KMS-11 (cell line): ENCODE data around the gene ARL16.
"Not testable (repeated sequence)": the region's sequence is repeated elsewhere in the genome, so short reads cannot be mapped to it uniquely, and the experiment has no call there.

Experiments used
- H2AFZ ChIP-seq: fragments of 200-600 bp; sonication (generic); 2 replicates; pipeline ENCODE4 v1.6.1; 2016; ENCODE audit warnings: antibody characterized with exemption, mixed run types, low read depth
- H3K27ac ChIP-seq: fragments of 200-600 bp; sonication (generic); 2 replicates; pipeline ENCODE4 v1.6.1; 2016; ENCODE audit warnings: mild to moderate bottlenecking, mixed run types
- H3K27me3 ChIP-seq: fragments of 200-600 bp; sonication (generic); 2 replicates; pipeline ENCODE4 v1.6.1; 2017; ENCODE audit warnings: mild to moderate bottlenecking, low read depth, mixed run types, moderate library complexity; ENCODE audit not compliant: insufficient read depth
- H3K36me3 ChIP-seq: fragments of 200-600 bp; sonication (generic); 2 replicates; pipeline ENCODE4 v1.6.1; 2017; ENCODE audit warnings: mild to moderate bottlenecking, mixed run types; ENCODE audit not compliant: insufficient read depth
- H3K4me1 ChIP-seq: fragments of 200-600 bp; sonication (generic); 2 replicates; pipeline ENCODE4 v1.6.1; 2016; ENCODE audit warnings: mild to moderate bottlenecking, low read depth, mixed run types; ENCODE audit not compliant: poor library complexity, severe bottlenecking
- H3K4me2 ChIP-seq: fragments of 200-600 bp; sonication (generic); 2 replicates; pipeline ENCODE4 v1.7.0; 2016; ENCODE audit warnings: mild to moderate bottlenecking, mixed run types
- H3K4me3 ChIP-seq: fragments of 200-600 bp; sonication (generic); IDR thresholded peaks from 2 replicates; pipeline ENCODE4 v1.6.1; 2017; ENCODE audit warnings: low read depth, low read length, mixed read lengths; ENCODE audit not compliant: insufficient read depth
- H3K79me2 ChIP-seq: fragments of 200-600 bp; sonication (generic); 2 replicates; pipeline ENCODE4 v1.6.1; 2016; ENCODE audit warnings: low read depth, mixed run types; ENCODE audit not compliant: insufficient read depth
- H3K9ac ChIP-seq: fragments of 200-600 bp; sonication (generic); 2 replicates; pipeline ENCODE4 v1.6.1; 2016; ENCODE audit warnings: mild to moderate bottlenecking, mixed run types
- H4K20me1 ChIP-seq: fragments of 200-600 bp; sonication (generic); 2 replicates; pipeline ENCODE4 v1.6.1; 2016; ENCODE audit warnings: mild to moderate bottlenecking, mixed run types; ENCODE audit not compliant: insufficient read depth
- TF ChIP-seq, protein P1 (sequence below): fragments of 200-600 bp; sonication (generic); conservative IDR thresholded peaks from 2 replicates; pipeline ENCODE4 v1.6.1; 2017; ENCODE audit warnings: low read depth, mild to moderate bottlenecking, antibody characterized with exemption, low read length, moderate library complexity, mixed read lengths

The ARL16 gene

DNA sequence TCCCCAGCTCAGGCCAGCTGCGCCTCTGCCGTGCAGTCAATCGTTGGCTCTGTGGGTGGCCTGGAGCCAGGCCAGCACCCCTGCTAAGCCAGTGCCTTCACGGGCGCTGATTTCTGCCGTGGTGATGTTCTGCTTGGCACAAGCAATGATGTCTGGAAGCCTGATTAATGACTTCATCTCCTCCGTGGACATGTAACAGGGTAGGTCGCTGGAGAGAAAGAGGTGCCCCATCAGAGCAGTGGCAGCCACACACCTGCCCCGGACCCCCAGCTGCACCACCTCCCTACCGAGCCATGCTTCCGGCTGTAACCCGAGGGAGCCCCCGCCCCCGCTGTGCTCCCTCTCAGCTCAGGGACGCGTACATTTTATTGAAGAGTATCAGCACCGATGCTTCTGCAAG lies 1.9 kb downstream of the ARL16 start:
- Histone ChIP-seq H3K9ac (no peak overlapping the region), H3K4me2 (no peak overlapping the region), H3K79me2 (peaks cover 53% of the 10 kb centered on the region), H3K4me1 (peaks cover 26% of the 10 kb centered on the region), H4K20me1 (no peaks in the 10 kb centered on the region), H3K4me3 (no peak overlapping the region), H3K27me3 (no peaks in the 10 kb centered on the region), H3K36me3 (peaks cover 7% of the 10 kb centered on the region; the same call in 1 of the 2 replicates), H2AFZ (no peak overlapping the region), H3K27ac (no peak overlapping the region)
- TF ChIP-seq, protein P1, sequence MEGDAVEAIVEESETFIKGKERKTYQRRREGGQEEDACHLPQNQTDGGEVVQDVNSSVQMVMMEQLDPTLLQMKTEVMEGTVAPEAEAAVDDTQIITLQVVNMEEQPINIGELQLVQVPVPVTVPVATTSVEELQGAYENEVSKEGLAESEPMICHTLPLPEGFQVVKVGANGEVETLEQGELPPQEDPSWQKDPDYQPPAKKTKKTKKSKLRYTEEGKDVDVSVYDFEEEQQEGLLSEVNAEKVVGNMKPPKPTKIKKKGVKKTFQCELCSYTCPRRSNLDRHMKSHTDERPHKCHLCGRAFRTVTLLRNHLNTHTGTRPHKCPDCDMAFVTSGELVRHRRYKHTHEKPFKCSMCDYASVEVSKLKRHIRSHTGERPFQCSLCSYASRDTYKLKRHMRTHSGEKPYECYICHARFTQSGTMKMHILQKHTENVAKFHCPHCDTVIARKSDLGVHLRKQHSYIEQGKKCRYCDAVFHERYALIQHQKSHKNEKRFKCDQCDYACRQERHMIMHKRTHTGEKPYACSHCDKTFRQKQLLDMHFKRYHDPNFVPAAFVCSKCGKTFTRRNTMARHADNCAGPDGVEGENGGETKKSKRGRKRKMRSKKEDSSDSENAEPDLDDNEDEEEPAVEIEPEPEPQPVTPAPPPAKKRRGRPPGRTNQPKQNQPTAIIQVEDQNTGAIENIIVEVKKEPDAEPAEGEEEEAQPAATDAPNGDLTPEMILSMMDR = no peak

DNA sequence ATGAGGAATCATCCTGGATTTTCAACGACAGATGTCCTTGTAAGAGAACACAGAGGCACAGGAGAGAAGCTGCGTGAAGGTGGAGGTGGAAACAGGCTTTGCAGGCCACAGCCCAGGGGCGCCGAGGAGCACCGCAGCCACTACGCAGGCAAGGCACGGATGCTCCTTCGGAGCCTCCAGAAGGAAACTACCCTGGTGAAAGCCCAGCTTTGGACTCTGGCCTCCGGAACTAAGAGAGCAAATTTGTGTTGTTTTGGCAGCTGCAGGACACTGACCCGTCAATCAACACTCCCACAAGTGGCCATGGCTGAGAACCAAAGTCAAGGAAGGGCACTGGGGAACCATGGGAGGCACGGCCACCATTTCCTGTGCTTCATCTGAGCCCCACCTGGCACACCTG lies 3.4 kb downstream of the ARL16 start:
- H3K4me3 ChIP-seq = no peak overlapping the region
- no peaks in the 10 kb centered on the region for H3K27me3 ChIP-seq
- peaks cover 37% of the 10 kb centered on the region for H3K79me2 ChIP-seq
- no peak overlapping the region for H2AFZ ChIP-seq
- no peaks in the 10 kb centered on the region for H4K20me1 ChIP-seq
- peaks cover 15% of the 10 kb centered on the region for H3K4me1 ChIP-seq
- no peaks in the 10 kb centered on the region for H3K36me3 ChIP-seq
- no peak overlapping the region for H3K4me2 ChIP-seq
- H3K27ac ChIP-seq = no peak overlapping the region
- H3K9ac ChIP-seq = no peak overlapping the region
- TF ChIP-seq, protein P1 = no peak

DNA sequence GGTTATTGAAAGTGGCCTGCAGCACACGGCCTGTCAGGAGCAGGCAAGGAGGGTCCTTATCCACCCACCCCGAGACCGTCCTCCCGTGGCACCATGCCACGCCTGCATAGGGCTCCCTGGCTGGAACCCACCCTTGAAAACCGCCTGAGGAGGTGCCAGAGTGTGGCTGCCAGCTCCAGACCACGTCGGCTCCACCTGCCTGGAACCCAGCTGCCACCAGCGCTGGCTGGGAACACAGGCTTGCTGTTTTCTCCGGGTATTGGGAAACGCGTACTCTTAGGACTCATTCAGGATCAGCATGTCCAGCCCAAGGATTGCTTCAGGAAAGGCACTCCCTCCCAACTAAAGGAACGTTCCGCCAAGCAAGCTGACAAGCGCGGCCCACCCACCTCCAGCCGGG lies 6.7 kb downstream of the ARL16 start:
- H4K20me1 ChIP-seq = no peaks in the 10 kb centered on the region
- H3K4me3 ChIP-seq = no peak overlapping the region
- TF ChIP-seq, protein P1 = no peak
- H2AFZ ChIP-seq = no peak overlapping the region
- no peaks in the 10 kb centered on the region for H3K36me3 ChIP-seq
- no peak overlapping the region for H3K27ac ChIP-seq
- no peak overlapping the region for H3K4me2 ChIP-seq
- no peaks in the 10 kb centered on the region for H3K27me3 ChIP-seq
- H3K4me1 ChIP-seq = no peaks in the 10 kb centered on the region
- no peak overlapping the region for H3K9ac ChIP-seq
- H3K79me2 ChIP-seq = peaks cover 8% of the 10 kb centered on the region; the same call in 1 of the 2 replicates

GRCh38 chr17:81675515-81676221 lies 7.9 kb downstream of the ARL16 start:
- H3K27ac ChIP-seq, H3K27me3 ChIP-seq, H3K79me2 ChIP-seq, H3K4me2 ChIP-seq, H3K4me1 ChIP-seq, H3K9ac ChIP-seq, H4K20me1 ChIP-seq, H3K36me3 ChIP-seq, H2AFZ ChIP-seq, H3K4me3 ChIP-seq: not testable (repeated sequence)
- TF ChIP-seq, protein P1 = peak; percentile 52
